Stimulated activated CD8-positive, alpha-beta memory T cell treated with anti-CD3 and anti-CD28 coated beads, Interleukin-4, amount 100 ng/mL, for 24 hours (primary cell): ENCODE results near the gene RRP9.
"Not testable (repeated sequence)": the region's sequence is repeated elsewhere in the genome, so short reads cannot be mapped to it uniquely, and the experiment has no call there.

Experiments
- DNase-seq: peaks from one replicate; pipeline ENCODE4 v3.0.0-alpha.2; 2020; ENCODE audit warnings: low read depth

The RRP9 gene

DNA sequence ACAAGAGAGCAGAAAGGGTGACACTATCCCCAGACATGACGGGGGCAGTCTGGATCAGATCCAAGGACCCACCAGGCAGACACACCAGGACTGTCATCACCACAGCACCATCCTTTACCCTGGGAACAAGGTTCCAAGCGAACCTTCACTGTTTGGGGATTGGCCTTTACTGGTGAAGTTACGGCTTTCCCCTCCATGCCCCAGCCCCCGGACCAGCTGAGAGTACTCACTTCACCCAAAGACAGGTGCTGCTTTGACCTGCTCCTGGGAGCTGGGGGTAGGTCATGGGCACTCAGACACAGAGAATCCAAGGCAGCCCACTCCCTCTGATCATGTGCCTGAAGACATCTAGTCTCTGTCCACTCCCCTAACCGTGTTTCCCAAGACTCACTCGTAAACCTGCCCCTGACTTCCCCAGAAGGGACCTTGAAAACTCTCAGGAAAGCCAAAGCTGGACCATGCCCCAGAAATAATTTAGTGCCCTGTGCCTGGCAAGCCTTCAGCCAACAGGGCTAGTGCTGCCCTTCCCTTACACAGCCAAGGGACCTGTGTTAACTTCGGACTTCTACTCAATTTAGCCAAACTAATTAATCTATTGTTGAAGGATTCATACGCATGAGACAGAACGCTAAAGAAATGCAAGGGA, 2.8 kb downstream of the RRP9 start:
- no peak for DNase-seq

GRCh38 chr3:51937611-51938450, 3.9 kb downstream of the RRP9 start:
- no peak for DNase-seq

- DNase-seq = no peak
Measured at GRCh38 chr3:51937014-51937413, 4.7 kb downstream of the RRP9 start.

GRCh38 chr3:51935886-51936755, 5.6 kb downstream of the RRP9 start:
- no peak for DNase-seq

GRCh38 chr3:51934991-51935885, 6.5 kb downstream of the RRP9 start:
- no peak for DNase-seq

DNA sequence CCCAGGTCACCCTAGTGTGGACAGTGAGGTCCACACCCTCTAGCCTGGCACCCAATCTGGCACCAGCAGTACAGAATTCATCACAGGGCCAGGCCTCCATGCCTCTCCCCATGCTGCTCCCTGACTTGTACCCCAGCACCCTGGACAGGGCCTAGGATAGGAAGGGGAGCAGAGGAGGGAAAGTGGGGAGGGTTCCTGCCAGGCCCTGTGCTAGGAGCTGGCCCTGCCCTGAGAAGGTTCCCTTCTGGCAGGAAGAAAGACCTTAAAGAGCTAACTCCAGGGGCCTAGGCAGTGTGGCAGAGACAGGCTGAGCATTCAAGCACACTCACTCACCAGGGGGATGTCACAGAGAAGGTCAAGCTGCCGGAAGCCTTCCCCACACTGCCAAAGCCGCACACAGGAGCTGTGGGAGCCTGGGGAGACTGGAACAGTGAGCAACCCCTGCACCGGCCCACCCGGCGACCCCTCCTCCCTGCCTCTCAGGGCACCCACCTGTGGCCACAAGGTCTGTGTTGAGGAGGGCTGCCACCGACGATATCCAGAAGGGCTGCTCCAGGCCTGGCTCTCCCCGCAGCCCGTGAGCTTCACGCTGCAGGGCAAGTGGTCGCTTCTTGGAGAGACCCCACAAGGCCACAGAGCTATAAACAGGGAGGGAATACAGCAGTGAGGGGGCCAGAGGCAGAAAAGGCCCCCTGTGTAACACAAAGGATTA, 7.4 kb downstream of the RRP9 start:
- no peak for DNase-seq

GRCh38 chr3:51933471-51934138, 8.1 kb downstream of the RRP9 start:
- DNase-seq = no peak

GRCh38 chr3:51932471-51933370, 9.0 kb downstream of the RRP9 start:
- DNase-seq = no peak

GRCh38 chr3:51931756-51932155, 9.9 kb downstream of the RRP9 start:
- no peak for DNase-seq

GRCh38 chr3:51930439-51930838, 11.3 kb downstream of the RRP9 start:
- DNase-seq = no peak

- no peak for DNase-seq
Measured at GRCh38 chr3:51929420-51930003, 12.2 kb downstream of the RRP9 start.

DNA sequence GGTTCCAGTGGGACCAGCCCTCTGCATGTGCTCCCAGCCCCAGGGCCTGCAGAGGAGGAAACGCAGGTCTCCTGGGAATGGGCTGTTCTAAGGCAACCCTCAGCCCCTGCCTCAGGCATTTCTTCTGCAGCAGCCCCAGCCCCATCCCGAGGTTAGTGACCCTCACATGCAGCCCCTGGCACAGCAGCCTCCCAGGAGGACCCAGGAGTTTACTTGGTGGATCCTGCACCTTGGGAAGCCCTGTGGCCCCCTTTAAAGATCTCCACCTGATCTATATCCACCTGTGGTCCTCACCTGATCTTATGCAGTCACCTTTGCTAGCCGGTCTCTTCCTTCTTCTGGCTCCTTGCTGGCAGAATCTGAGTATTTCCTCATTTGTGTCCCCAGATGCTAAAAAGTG, 12.7 kb downstream of the RRP9 start:
- DNase-seq = not testable (repeated sequence)

DNA sequence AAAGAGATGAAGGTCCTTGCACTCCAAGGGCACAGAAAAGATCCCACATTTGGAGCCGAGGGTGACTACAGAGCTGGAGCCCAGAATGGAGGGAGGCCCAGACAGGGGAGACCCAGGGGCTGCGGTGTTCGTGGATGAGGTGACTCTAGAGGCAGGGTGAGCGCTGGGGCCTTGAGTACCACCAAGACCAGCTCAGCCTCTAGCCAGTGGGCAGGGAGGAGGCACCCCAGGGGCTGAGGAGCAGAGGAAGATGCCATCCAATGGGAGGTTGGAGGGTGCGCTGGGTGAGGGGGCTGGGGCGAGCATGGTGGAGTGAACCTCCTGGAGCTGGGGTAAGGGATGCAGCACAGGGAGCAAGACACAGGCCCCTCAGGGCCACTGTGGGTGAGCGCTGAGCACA, 13.3 kb downstream of the RRP9 start:
- no peak for DNase-seq

- no peak for DNase-seq
Measured at GRCh38 chr3:51927061-51927977, 14.4 kb downstream of the RRP9 start.

- no peak for DNase-seq
Measured at GRCh38 chr3:51921081-51921578, 20.6 kb downstream of the RRP9 start.

- DNase-seq = no peak
Measured at GRCh38 chr3:51916418-51916817, 25.3 kb downstream of the RRP9 start.

DNA sequence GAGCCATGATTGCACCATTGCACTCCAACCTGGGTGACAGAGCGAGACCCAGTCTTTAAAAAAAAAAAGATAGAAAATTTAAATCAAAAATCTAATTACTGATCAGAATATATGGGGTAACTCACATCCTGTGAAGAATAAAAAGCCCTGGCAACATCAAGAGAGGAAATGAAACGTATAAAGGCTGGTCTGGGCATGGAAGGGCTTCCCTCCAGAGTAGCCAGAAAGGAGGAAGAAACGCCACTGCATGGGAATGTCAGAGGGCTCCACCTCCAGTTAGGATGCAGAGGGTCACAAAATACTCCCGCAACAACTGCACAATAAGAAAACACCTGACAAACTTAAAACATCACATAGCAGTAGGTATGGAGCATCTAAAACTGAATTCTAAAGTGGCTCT, 33.7 kb downstream of the RRP9 start:
- DNase-seq = no peak
